Measurements from ENCODE around the gene SNX13. TPM values are rescaled to one million over a fixed set of nuclear protein-coding genes. Genes with fewer than 3 reads are reported as not detected.

SNX13 gene, protein sequence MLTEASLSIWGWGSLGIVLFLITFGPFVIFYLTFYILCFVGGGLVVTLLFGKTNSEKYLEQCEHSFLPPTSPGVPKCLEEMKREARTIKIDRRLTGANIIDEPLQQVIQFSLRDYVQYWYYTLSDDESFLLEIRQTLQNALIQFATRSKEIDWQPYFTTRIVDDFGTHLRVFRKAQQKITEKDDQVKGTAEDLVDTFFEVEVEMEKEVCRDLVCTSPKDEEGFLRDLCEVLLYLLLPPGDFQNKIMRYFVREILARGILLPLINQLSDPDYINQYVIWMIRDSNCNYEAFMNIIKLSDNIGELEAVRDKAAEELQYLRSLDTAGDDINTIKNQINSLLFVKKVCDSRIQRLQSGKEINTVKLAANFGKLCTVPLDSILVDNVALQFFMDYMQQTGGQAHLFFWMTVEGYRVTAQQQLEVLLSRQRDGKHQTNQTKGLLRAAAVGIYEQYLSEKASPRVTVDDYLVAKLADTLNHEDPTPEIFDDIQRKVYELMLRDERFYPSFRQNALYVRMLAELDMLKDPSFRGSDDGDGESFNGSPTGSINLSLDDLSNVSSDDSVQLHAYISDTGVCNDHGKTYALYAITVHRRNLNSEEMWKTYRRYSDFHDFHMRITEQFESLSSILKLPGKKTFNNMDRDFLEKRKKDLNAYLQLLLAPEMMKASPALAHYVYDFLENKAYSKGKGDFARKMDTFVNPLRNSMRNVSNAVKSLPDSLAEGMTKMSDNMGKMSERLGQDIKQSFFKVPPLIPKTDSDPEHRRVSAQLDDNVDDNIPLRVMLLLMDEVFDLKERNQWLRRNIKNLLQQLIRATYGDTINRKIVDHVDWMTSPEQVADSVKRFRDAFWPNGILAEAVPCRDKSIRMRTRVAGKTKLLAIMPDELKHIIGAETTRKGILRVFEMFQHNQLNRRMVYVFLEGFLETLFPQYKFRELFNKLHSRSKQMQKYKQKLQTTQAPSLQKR
- 10 to 100 TPM; 59.2 to 88.4 (median 68.9) TPM for total RNA-seq

DNA sequence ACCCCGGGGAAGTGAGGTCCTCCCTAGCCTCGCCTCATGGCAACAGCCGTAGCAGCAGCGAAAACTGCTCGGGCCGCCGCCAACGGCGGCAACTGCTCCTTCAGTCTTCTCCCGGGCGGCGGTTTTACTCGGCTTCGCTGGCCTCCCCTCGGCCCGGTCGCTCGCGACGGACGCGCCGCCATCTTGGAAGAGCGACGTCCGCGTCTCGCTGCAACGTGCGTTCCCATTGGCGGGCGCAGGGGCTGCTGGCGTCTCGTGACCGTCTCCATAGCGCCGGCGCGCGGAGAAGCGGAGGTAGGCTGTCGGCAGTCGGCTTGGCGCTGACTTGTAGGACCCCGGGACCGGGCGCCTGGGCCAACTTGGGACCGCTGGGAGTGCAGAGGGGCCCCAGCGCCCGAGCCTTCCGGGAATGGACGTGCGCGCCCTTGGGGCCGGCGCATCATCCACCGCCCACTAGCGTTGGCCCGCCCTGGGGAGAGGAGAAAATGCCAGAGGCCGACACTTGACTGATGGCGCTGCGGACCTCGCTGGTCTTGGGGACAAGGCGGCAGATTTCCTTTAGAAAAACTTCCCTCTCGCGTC, at the start of gene SNX13:
SNX13 (minus strand) TSS at position 193 of the 582 bp plus-strand sequence. CDS start 199 bp downstream, outside the sequence.
- TF ChIP-seq, protein P1, sequence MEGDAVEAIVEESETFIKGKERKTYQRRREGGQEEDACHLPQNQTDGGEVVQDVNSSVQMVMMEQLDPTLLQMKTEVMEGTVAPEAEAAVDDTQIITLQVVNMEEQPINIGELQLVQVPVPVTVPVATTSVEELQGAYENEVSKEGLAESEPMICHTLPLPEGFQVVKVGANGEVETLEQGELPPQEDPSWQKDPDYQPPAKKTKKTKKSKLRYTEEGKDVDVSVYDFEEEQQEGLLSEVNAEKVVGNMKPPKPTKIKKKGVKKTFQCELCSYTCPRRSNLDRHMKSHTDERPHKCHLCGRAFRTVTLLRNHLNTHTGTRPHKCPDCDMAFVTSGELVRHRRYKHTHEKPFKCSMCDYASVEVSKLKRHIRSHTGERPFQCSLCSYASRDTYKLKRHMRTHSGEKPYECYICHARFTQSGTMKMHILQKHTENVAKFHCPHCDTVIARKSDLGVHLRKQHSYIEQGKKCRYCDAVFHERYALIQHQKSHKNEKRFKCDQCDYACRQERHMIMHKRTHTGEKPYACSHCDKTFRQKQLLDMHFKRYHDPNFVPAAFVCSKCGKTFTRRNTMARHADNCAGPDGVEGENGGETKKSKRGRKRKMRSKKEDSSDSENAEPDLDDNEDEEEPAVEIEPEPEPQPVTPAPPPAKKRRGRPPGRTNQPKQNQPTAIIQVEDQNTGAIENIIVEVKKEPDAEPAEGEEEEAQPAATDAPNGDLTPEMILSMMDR (IDR thresholded peaks at IDR 0.05): no peak
- ATAC-seq (ENCODE audit: low FRiP score): peak; percentile 94
- DNase-seq (ENCODE audit: low spot score): peak; percentile 77

DNA sequence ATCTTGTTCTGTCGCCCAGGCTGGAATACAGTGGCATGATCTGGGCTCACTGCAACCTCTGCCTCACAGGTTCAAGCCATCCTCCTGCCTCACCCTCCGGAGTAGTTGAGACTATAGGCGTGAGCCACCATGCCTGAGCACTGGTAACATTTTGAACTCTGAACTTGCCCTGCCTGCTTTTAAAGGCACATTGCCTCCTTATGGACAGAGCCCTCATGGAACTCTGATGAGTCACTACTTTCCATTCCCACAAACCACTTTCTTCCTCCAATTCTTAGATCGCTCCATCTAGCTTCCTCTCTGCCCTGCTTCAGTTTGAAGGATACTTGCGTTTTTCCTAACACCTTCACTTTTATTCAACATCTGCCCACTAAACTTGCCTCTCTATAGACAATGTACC, 49.3 kb upstream of the SNX13 start:
- ATAC-seq (ENCODE audit: low FRiP score) (no peak), DNase-seq (ENCODE audit: low spot score) (no peak)
- TF ChIP-seq, protein P1 (IDR thresholded peaks at IDR 0.05): no peak

GRCh38 chr7:17988858-17989257, 48.6 kb upstream of the SNX13 start:
- no peak for ATAC-seq (ENCODE audit: low FRiP score)

GRCh38 chr7:17988141-17988540, 47.8 kb upstream of the SNX13 start:
- ATAC-seq (ENCODE audit: low FRiP score) (no peak), DNase-seq (ENCODE audit: low spot score) (no peak)
- TF ChIP-seq, protein P1 (IDR thresholded peaks at IDR 0.05): no peak

More at GRCh38 chr7:17988858-17989257, 48.6 kb upstream of the SNX13 start:
- TF ChIP-seq, protein P1 (IDR thresholded peaks at IDR 0.05): no peak
- DNase-seq (ENCODE audit: low spot score): no peak

GRCh38 chr7:17986851-17987250, 46.6 kb upstream of the SNX13 start:
- peak; percentile 81 for ATAC-seq (ENCODE audit: low FRiP score)
- TF ChIP-seq, protein P1 (IDR thresholded peaks at IDR 0.05): no peak

GRCh38 chr7:17985473-17986239, 45.4 kb upstream of the SNX13 start:
- TF ChIP-seq, protein P1 (IDR thresholded peaks at IDR 0.05): no peak
- no peak for DNase-seq (ENCODE audit: low spot score)
- ATAC-seq (ENCODE audit: low FRiP score): no peak

More at GRCh38 chr7:17986851-17987250, 46.6 kb upstream of the SNX13 start:
- no peak for DNase-seq (ENCODE audit: low spot score)
